Measurements from ENCODE around the gene USP25.

The USP25 gene

DNA sequence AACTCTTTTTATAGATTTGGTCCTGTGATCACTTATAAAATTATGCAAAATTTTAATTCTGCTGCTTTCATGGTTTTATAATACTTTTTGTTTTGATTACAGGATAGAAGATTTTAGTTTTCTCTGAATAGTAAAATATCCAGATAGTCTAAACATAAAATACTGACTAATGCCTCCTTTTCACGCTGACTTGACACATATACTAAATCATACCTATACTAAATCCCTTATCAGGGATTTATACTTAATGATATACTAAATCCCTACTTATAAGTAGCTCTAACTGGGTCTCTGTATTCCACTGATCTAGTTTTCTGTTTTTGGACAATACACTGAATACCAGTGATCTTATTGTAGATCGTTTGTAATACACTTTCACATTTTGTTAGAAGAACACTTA is 128.0 kb downstream of the USP25 start:
- CTCF ChIA-PET = no interaction called here
- POLR2A ChIA-PET (ENCODE audit: low non-redundant PET) = no interaction called here
- no peak for DNase-seq (ENCODE audit: low spot score)
- no peak overlapping the region for H3K27ac ChIP-seq
- TF ChIP-seq, protein P1, sequence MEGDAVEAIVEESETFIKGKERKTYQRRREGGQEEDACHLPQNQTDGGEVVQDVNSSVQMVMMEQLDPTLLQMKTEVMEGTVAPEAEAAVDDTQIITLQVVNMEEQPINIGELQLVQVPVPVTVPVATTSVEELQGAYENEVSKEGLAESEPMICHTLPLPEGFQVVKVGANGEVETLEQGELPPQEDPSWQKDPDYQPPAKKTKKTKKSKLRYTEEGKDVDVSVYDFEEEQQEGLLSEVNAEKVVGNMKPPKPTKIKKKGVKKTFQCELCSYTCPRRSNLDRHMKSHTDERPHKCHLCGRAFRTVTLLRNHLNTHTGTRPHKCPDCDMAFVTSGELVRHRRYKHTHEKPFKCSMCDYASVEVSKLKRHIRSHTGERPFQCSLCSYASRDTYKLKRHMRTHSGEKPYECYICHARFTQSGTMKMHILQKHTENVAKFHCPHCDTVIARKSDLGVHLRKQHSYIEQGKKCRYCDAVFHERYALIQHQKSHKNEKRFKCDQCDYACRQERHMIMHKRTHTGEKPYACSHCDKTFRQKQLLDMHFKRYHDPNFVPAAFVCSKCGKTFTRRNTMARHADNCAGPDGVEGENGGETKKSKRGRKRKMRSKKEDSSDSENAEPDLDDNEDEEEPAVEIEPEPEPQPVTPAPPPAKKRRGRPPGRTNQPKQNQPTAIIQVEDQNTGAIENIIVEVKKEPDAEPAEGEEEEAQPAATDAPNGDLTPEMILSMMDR (conservative IDR thresholded peaks at IDR 0.05; ENCODE audit: low read depth) = no peak

DNA sequence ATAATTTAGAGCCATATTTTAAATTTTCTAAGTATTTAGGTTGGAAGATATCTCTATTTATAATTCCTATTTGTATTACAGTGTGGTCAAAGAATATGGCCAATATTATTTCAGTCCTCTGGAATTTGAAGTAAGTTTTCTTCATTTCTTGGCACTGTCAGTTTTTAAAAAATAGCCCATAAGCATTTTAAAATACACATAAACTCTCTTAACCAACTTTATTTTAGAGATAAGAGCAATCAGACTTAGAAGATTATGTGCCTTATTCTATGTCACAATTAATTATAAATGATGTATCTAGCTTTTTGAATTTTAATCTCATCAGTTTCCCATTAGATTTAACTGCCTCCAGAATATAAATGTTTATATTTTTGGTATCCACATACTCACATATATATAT is 130.8 kb downstream of the USP25 start:
- POLR2A ChIA-PET (ENCODE audit: low non-redundant PET) = no interaction called here
- TF ChIP-seq, protein P1 (conservative IDR thresholded peaks at IDR 0.05; ENCODE audit: low read depth) = no peak
- no peak for DNase-seq (ENCODE audit: low spot score)
- CTCF ChIA-PET = no interaction called here
- no peak overlapping the region for H3K27ac ChIP-seq

DNA sequence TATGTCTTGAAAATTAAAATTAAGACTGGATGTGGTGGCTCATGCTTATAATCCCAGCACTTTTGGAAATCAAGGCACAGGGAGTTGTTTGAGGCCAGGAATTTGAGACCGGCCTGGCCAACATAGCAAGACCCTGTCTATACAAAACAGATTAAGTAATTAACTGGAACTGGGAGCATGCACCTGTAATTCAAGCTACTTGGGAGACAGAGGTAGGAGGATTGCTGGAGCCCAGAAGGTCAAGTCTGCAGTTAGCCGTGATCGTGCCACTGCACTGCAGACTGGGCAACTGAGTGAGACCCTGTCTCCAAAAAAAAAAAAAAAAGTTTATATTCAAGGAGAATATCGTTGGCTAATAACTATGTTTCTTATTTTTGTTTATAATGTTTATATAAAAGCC is 139.2 kb downstream of the USP25 start:
- ChIA-PET POLR2A (ENCODE audit: low non-redundant PET) (no interaction called here), CTCF (no interaction called here)
- H3K27ac ChIP-seq = no peak overlapping the region

DNA sequence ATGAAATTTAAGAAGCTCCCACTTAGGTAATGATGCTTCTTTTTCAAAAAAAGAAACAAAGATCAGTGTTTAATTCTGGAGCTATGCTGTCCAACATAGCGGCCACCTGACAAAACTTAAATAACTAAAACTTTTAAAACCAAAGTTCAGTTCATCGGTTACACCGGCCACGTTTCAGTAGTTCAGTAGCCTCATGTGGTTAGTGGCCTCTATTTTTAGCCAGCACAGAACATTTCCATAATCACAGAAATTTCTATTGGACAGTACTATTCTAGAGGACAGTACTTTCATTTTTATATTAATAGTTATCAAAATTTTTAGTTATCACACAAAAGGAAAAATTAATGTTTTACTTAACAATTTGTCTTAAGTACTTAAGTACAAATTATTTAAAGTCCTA is 141.0 kb downstream of the USP25 start:
- TF ChIP-seq, protein P1 (conservative IDR thresholded peaks at IDR 0.05; ENCODE audit: low read depth) = no peak
- DNase-seq (ENCODE audit: low spot score) = no peak
- H3K27ac ChIP-seq = no peak overlapping the region
- POLR2A ChIA-PET (ENCODE audit: low non-redundant PET) = no interaction called here
- CTCF ChIA-PET = no interaction called here

More for the DNA sequence above, 139.2 kb downstream of the USP25 start:
- TF ChIP-seq, protein P1 (conservative IDR thresholded peaks at IDR 0.05; ENCODE audit: low read depth) = no peak
- no peak for DNase-seq (ENCODE audit: low spot score)

DNA sequence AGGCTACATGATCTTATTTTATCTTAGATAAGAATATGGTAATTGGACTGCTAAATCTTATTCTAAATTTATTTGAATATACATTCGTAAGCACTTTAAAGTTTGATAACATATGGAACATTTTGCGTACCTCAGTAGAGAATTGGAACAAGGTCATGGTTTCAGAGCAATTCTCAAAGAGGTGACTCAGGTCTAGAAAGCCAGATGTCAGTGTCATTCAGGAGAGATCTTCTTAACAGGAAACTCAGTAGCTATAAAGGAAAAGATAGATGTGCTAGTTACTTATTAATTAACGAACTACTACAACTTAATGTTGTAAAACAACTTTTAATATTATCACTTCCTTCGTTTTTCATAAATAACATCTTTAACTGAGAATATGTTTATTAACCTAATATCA is 142.5 kb downstream of the USP25 start:
- ChIA-PET CTCF (interaction anchor here (0.6 kb wide), 1 partner anchor 119 kb away, joined by 3 read pairs; no protein-coding TSS in a partner anchor), POLR2A (ENCODE audit: low non-redundant PET) (no interaction called here)
- TF ChIP-seq, protein P1 (conservative IDR thresholded peaks at IDR 0.05; ENCODE audit: low read depth) = no peak
- H3K27ac ChIP-seq = no peak overlapping the region
- DNase-seq (ENCODE audit: low spot score) = no peak

DNA sequence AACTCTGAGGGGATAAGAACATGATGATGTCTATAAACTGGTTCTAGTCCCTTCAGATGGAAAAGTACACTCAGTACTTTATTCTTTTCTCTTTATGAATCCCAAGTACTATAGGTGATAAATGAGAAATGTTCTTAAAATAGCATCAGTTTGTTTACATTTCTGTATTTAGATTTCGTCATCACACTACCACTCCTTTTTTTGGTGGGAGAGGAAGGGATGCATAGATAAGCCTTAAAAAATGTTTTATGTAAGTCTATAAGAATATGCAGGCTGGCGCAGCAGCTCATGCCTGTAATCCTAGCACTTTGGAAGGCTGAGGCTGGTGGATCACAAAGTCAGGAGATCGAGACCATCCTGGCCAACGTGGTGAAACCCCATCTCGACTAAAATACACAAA is 144.8 kb downstream of the USP25 start:
- CTCF ChIA-PET = no interaction called here
- POLR2A ChIA-PET (ENCODE audit: low non-redundant PET) = no interaction called here

More for the DNA sequence above, 144.8 kb downstream of the USP25 start:
- TF ChIP-seq, protein P1 (conservative IDR thresholded peaks at IDR 0.05; ENCODE audit: low read depth) = no peak
- no peak for DNase-seq (ENCODE audit: low spot score)
- no peak overlapping the region for H3K27ac ChIP-seq

All from RWPE1 (cell line).